ENCODE results near the gene BRAF. TPM values are rescaled to one million over a fixed set of nuclear protein-coding genes. Genes with fewer than 3 reads are reported as not detected.

The BRAF gene
- total RNA-seq, 3 donors from 2014 or later (not counting 1 experiment from before 2014, with no cell fraction given), result 54.3 to 67.7 (median 64.1) TPM

GRCh38 chr7:140689199-140690152, 235.3 kb downstream of the BRAF start:
- no peak overlapping the region for H3K27ac Mint-ChIP-seq
- no peaks in the 10 kb centered on the region for H3K36me3 Mint-ChIP-seq
- WGBS (ENCODE audit: insufficient coverage), result 97% methylated on average over 16 of the region's 16 CpGs
- intact Hi-C loops (cut with micrococcal nuclease), result loop anchor here (10.0 kb wide), 2 partner anchors 235 to 325 kb away; partner anchors contain the start of genes BRAF and MRPS33
- H3K4me3 ChIP-seq (ENCODE audit: low read length), result no peak overlapping the region
- no peak for TF ChIP-seq CTCF (IDR thresholded peaks at IDR 0.05)
- no peaks in the 10 kb centered on the region for H3K4me1 Mint-ChIP-seq
- no peak overlapping the region for H3K27ac ChIP-seq (ENCODE audit: low read length)
- DNase-seq, result no peak
- H3K27me3 Mint-ChIP-seq (ENCODE audit: low read depth in 2 of 2), result no peaks in the 10 kb centered on the region
- H3K9me3 Mint-ChIP-seq, result no peaks in the 10 kb centered on the region
- peaks cover 17% of the 10 kb centered on the region for H3K36me3 ChIP-seq (ENCODE audit: control insufficient read depth, insufficient read depth, low read length)
- no peak overlapping the region for H3K4me3 Mint-ChIP-seq
- no peak for ATAC-seq
- H3K4me1 ChIP-seq (ENCODE audit: control insufficient read depth, insufficient read depth, low read length), result no peaks in the 10 kb centered on the region
- H3K9me3 ChIP-seq (ENCODE audit: control insufficient read depth, insufficient read depth, low read length), result no peaks in the 10 kb centered on the region
- no peaks in the 10 kb centered on the region for H3K27me3 ChIP-seq (ENCODE audit: control insufficient read depth, insufficient read depth, low read length)

GRCh38 chr7:140688341-140688740, 236.4 kb downstream of the BRAF start:
- H3K36me3 ChIP-seq (ENCODE audit: control insufficient read depth, insufficient read depth, low read length), result peaks cover 17% of the 10 kb centered on the region

GRCh38 chr7:140686921-140687320, 237.8 kb downstream of the BRAF start:
- H3K9me3 ChIP-seq (ENCODE audit: control insufficient read depth, insufficient read depth, low read length), result no peaks in the 10 kb centered on the region
- H3K4me1 Mint-ChIP-seq, result peaks cover 0 to 3% of the 10 kb centered on the region in 2 donors
- ATAC-seq (no peak), DNase-seq (no peak)
- H3K36me3 Mint-ChIP-seq, result no peaks in the 10 kb centered on the region
- H3K4me3 ChIP-seq (ENCODE audit: low read length), result no peak overlapping the region
- H3K4me3 Mint-ChIP-seq, result no peak overlapping the region
- no peaks in the 10 kb centered on the region for H3K27me3 ChIP-seq (ENCODE audit: control insufficient read depth, insufficient read depth, low read length)
- no peaks in the 10 kb centered on the region for H3K27me3 Mint-ChIP-seq (ENCODE audit: low read depth in 2 of 2)
- intact Hi-C loops (cut with micrococcal nuclease), result no loop called here
- H3K36me3 ChIP-seq (ENCODE audit: control insufficient read depth, insufficient read depth, low read length), result peaks cover 20% of the 10 kb centered on the region
- no peak overlapping the region for H3K27ac Mint-ChIP-seq
- WGBS (ENCODE audit: insufficient coverage), result 98% methylated on average over 11 of the region's 11 CpGs
- TF ChIP-seq CTCF (IDR thresholded peaks at IDR 0.05), result no peak
- no peak overlapping the region for H3K27ac ChIP-seq (ENCODE audit: low read length)
- no peaks in the 10 kb centered on the region for H3K9me3 Mint-ChIP-seq
- H3K4me1 ChIP-seq (ENCODE audit: control insufficient read depth, insufficient read depth, low read length), result no peaks in the 10 kb centered on the region

More at GRCh38 chr7:140688341-140688740, 236.4 kb downstream of the BRAF start:
- Mint-ChIP-seq H3K9me3 (no peaks in the 10 kb centered on the region), H3K27me3 (ENCODE audit: low read depth in 2 of 2) (no peaks in the 10 kb centered on the region), H3K27ac (no peak overlapping the region), H3K4me1 (peaks cover 0 to 3% of the 10 kb centered on the region in 2 donors), H3K4me3 (no peak overlapping the region), H3K36me3 (no peaks in the 10 kb centered on the region)
- DNase-seq (no peak), ATAC-seq (no peak)
- no peaks in the 10 kb centered on the region for H3K9me3 ChIP-seq (ENCODE audit: control insufficient read depth, insufficient read depth, low read length)
- no peaks in the 10 kb centered on the region for H3K4me1 ChIP-seq (ENCODE audit: control insufficient read depth, insufficient read depth, low read length)
- H3K27me3 ChIP-seq (ENCODE audit: control insufficient read depth, insufficient read depth, low read length), result no peaks in the 10 kb centered on the region
- H3K4me3 ChIP-seq (ENCODE audit: low read length), result no peak overlapping the region
- intact Hi-C loops (cut with micrococcal nuclease), result no loop called here
- no peak overlapping the region for H3K27ac ChIP-seq (ENCODE audit: low read length)
- TF ChIP-seq CTCF (IDR thresholded peaks at IDR 0.05), result no peak
- WGBS (ENCODE audit: insufficient coverage), result 92% methylated on average over 6 of the region's 6 CpGs
